GM23338 (cell line): ENCODE results near the gene ERP29. TPM values are rescaled to one million over a fixed set of nuclear protein-coding genes. Genes with fewer than 3 reads are reported as not detected.

Experiments
- ATAC-seq: fragments of 200-7000 bp; cut with Tn5 transposase; 3 replicates; pipeline ENCODE4 v1.9.1; 2020
- DNase-seq: peaks from one replicate; pipeline ENCODE4 v3.0.0-alpha.2; 2015; ENCODE audit warnings: low spot score
- H2AFZ ChIP-seq: fragments of 200-600 bp; sonication (generic); 2 replicates; pipeline ENCODE4 v1.8.0; 2016; ENCODE audit warnings: antibody characterized with exemption, mild to moderate bottlenecking, moderate library complexity
- H3F3A ChIP-seq: fragments of 200-600 bp; sonication (generic); replicated peaks from 2 replicates; pipeline ENCODE4 v1.8.0; 2017; ENCODE audit warnings: antibody characterized with exemption, mixed run types, low read depth
- H3K27ac ChIP-seq: fragments of 200-600 bp; sonication (generic); 2 replicates; pipeline ENCODE4 v1.6.1; 2016; ENCODE audit warnings: low read depth
- H3K27me3 ChIP-seq: fragments of 200-600 bp; sonication (generic); 2 replicates; pipeline ENCODE4 v1.8.0; 2016; ENCODE audit warnings: mild to moderate bottlenecking, mixed run types, moderate library complexity; ENCODE audit not compliant: insufficient read depth
- H3K36me3 ChIP-seq: fragments of 200-600 bp; sonication (generic); 2 replicates; pipeline ENCODE4 v1.8.0; 2016; ENCODE audit warnings: mild to moderate bottlenecking; ENCODE audit not compliant: insufficient read depth
- H3K4me1 ChIP-seq: fragments of 200-600 bp; sonication (generic); 2 replicates; pipeline ENCODE4 v1.8.0; 2016; ENCODE audit warnings: mild to moderate bottlenecking, moderate library complexity; ENCODE audit not compliant: insufficient read depth
- H3K4me2 ChIP-seq: fragments of 200-600 bp; sonication (generic); 2 replicates; pipeline ENCODE4 v1.7.1; 2017; ENCODE audit warnings: mixed run types
- H3K4me3 ChIP-seq: fragments of 200-600 bp; sonication (generic); 2 replicates; pipeline ENCODE4 v1.6.1; 2016; ENCODE audit warnings: mixed run types
- H3K79me2 ChIP-seq: fragments of 200-600 bp; sonication (generic); replicated peaks from 2 replicates; pipeline ENCODE4 v1.8.0; 2017; ENCODE audit warnings: mild to moderate bottlenecking; ENCODE audit not compliant: insufficient read depth
- H3K9me2 ChIP-seq: fragments of 200-600 bp; sonication (generic); 2 replicates; pipeline ENCODE4 v1.8.0; 2017; ENCODE audit not compliant: insufficient read depth
- H4K20me1 ChIP-seq: fragments of 200-600 bp; sonication (generic); replicated peaks from 2 replicates; pipeline ENCODE4 v1.8.0; 2017; ENCODE audit warnings: mild to moderate bottlenecking; ENCODE audit not compliant: insufficient read depth
- H3K27ac Mint-ChIP-seq: 2 replicates; pipeline ENCODE4 v1.8.0; 2020; ENCODE audit warnings: inconsistent platforms, mild to moderate bottlenecking, moderate library complexity, mixed read lengths
- H3K27me3 Mint-ChIP-seq: 3 replicates; pipeline ENCODE4 v1.8.0; 2022; ENCODE audit warnings: low read depth, mild to moderate bottlenecking, moderate library complexity, mixed read lengths, inconsistent platforms; ENCODE audit not compliant: insufficient read depth, poor library complexity
- H3K36me3 Mint-ChIP-seq: 3 replicates; pipeline ENCODE4 v1.8.0; 2021; ENCODE audit warnings: low read depth, mild to moderate bottlenecking, inconsistent platforms, moderate library complexity, mixed read lengths
- H3K4me1 Mint-ChIP-seq: 3 replicates; pipeline ENCODE4 v1.8.0; 2020; ENCODE audit warnings: mild to moderate bottlenecking, inconsistent platforms, mixed read lengths
- H3K4me3 Mint-ChIP-seq: 3 replicates; pipeline ENCODE4 v1.8.0; 2021; ENCODE audit warnings: moderate library complexity, mild to moderate bottlenecking, inconsistent platforms, mixed read lengths
- H3K9me3 Mint-ChIP-seq: 3 replicates; pipeline ENCODE4 v1.8.0; 2020; ENCODE audit warnings: moderate library complexity, mild to moderate bottlenecking, inconsistent platforms, mixed read lengths
- CREB1 ChIP-seq: fragments of 250-450 bp; sonication (Bioruptor Pico); IDR thresholded peaks from 2 replicates; pipeline ENCODE4 v1.5.0; 2020; ENCODE audit warnings: low read depth, mild to moderate bottlenecking, moderate library complexity
- ETS1 ChIP-seq: IDR thresholded peaks from 2 replicates; pipeline ENCODE4 v1.6.1; 2016; ENCODE audit warnings: antibody characterized with exemption
- EZH2 ChIP-seq: fragments of 200-600 bp; sonication (generic); IDR thresholded peaks from one replicate; pipeline ENCODE4 v1.8.0; 2017; ENCODE audit warnings: antibody characterized with exemption, mild to moderate bottlenecking, low read depth; ENCODE audit not compliant: unreplicated experiment
- EZH2phosphoT487 ChIP-seq: fragments of 200-600 bp; sonication (generic); IDR thresholded peaks from one replicate; pipeline ENCODE4 v1.8.1; 2018; ENCODE audit warnings: antibody characterized with exemption; ENCODE audit not compliant: unreplicated experiment
- STAT1 ChIP-seq: IDR thresholded peaks from one replicate; pipeline ENCODE4 v1.6.1; 2016; ENCODE audit warnings: antibody characterized with exemption; ENCODE audit not compliant: unreplicated experiment
- ZNF462 ChIP-seq: fragments of 250-450 bp; sonication (Bioruptor Pico); IDR thresholded peaks from 2 replicates; pipeline ENCODE4 v1.5.0; 2020; ENCODE audit warnings: mild to moderate bottlenecking, moderate library complexity
- polyA plus RNA-seq: library from polyadenylated mRNA; unstranded; fragments of >200 nt; fragmentation: Nextera tagmentation; extraction: Ambion mirVana; gene quantifications from 2 replicates; pipeline ENCODE4 v1.2.1, GENCODE V29; 2016
- total RNA-seq: library from RNA; depleted of rRNA; stranded (reverse); fragments of >200 nt; shearing (Covaris generic); gene quantifications from 2 replicates; pipeline ENCODE4 v1.2.3, GENCODE V29; 2014
- TF ChIP-seq, protein P1 (sequence below), 2 experiments: fragments of 200-600 bp in 1 of 2; sonication (generic) in 1 of 2; conservative IDR thresholded peaks; 2 replicates each; pipeline versions ENCODE4 v1.5.1 to v1.6.1; 2016 to 2017; ENCODE audit warnings: antibody characterized with exemption in 2 of 2, low read depth in 2 of 2, mild to moderate bottlenecking in 2 of 2, moderate library complexity in 1 of 2

ERP29 gene
- total and polyA plus RNA-seq, 2 experiments from 2014 or later: 90.7 to 166 TPM

DNA sequence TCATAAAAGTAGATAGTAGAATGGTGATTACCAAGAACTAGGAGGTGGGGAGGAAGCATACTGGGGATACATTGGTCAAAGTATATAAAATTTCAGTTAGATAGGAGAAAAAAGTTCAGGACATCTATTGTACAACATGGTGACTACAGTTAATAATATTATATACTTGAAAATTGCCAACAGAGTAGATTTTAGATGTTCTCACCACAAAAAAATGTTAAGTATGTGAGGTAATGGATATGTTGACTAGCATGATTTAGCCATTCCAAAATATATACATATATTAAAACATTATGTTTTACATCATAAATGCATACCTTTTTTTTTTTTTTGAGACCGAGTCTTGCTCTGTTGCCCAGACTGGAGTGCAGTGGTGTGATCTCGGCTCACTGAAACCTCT, 31.2 kb upstream of the ERP29 start (continued):
- no peak for TF ChIP-seq ZNF462 (CRISPR knock-in tag)
- TF ChIP-seq, protein P1, sequence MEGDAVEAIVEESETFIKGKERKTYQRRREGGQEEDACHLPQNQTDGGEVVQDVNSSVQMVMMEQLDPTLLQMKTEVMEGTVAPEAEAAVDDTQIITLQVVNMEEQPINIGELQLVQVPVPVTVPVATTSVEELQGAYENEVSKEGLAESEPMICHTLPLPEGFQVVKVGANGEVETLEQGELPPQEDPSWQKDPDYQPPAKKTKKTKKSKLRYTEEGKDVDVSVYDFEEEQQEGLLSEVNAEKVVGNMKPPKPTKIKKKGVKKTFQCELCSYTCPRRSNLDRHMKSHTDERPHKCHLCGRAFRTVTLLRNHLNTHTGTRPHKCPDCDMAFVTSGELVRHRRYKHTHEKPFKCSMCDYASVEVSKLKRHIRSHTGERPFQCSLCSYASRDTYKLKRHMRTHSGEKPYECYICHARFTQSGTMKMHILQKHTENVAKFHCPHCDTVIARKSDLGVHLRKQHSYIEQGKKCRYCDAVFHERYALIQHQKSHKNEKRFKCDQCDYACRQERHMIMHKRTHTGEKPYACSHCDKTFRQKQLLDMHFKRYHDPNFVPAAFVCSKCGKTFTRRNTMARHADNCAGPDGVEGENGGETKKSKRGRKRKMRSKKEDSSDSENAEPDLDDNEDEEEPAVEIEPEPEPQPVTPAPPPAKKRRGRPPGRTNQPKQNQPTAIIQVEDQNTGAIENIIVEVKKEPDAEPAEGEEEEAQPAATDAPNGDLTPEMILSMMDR (conservative IDR thresholded peaks at IDR 0.05; ENCODE audit: low read depth in 2 of 2): no peak

GRCh38 chr12:111984820-111985219, 28.4 kb upstream of the ERP29 start:
- Histone ChIP-seq H3K36me3 (0 out of 2 replicates have a peak, but pooled peaks cover 3% of the 10 kb centered on the region), H3K4me3 (no peak overlapping the region), H2AFZ (no peak overlapping the region), H3K79me2 (no peaks in the 10 kb centered on the region), H3K4me2 (no peak overlapping the region), H3F3A (no peaks in the 10 kb centered on the region), H3K27ac (no peak overlapping the region), H4K20me1 (no peaks in the 10 kb centered on the region), H3K4me1 (no peaks in the 10 kb centered on the region), H3K9me2 (no peaks in the 10 kb centered on the region), H3K27me3 (no peaks in the 10 kb centered on the region)
- no peaks in the 10 kb centered on the region for H3K27me3 Mint-ChIP-seq
- H3K36me3 Mint-ChIP-seq: no peaks in the 10 kb centered on the region
- H3K27ac Mint-ChIP-seq: no peak overlapping the region
- no peaks in the 10 kb centered on the region for H3K9me3 Mint-ChIP-seq
- DNase-seq (no peak), ATAC-seq (no peak)
- H3K4me3 Mint-ChIP-seq: no peak overlapping the region
- no peaks in the 10 kb centered on the region for H3K4me1 Mint-ChIP-seq
- TF ChIP-seq CREB1 (CRISPR knock-in tag) (no peak), STAT1 (no peak), EZH2 (no peak), ETS1 (no peak), EZH2phosphoT487 (no peak)
- TF ChIP-seq, protein P1 (conservative IDR thresholded peaks at IDR 0.05; ENCODE audit: low read depth in 2 of 2): no peak
